HG03139 (cell line): ENCODE measurements around the gene ELFN1.

Experiments used
- ATAC-seq: cut with Tn5 transposase; IDR thresholded peaks from one replicate; pipeline ENCODE4 v1.9.1; 2021; ENCODE audit not compliant: unreplicated experiment

The ELFN1 gene

DNA sequence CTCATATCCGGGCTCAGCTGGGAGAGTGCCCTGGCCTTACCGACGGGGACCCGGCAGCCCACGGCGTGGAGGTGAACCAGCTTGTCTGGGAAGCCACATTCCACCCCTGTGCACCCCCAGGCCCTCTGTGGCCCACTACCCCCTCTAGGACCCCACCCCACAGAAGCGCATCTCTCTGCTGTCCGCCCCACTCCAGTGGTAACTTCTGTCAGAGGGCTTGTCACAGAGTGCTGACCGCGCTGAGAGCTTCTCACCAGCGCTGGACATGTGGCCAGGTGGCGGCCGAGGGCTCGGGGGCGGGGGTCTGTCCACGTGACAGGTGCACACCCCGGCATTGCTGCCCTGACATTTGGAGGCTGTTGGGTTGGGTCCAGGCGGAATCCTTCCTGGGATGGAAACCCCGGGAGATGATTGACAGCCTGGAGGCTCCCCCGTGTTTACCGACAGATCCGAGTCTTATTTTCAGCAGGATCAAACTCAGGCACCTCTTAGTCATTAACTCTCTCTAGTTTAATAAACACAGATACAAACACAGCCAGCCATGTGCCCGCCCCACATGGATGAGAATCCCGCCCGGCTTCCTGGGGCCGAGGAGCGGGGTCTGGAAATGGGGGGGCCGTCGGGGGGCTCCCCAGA, 5.1 kb downstream of the ELFN1 start:
- no peak for ATAC-seq

GRCh38 chr7:1675673-1676549, 5.8 kb downstream of the ELFN1 start:
- no peak for ATAC-seq

DNA sequence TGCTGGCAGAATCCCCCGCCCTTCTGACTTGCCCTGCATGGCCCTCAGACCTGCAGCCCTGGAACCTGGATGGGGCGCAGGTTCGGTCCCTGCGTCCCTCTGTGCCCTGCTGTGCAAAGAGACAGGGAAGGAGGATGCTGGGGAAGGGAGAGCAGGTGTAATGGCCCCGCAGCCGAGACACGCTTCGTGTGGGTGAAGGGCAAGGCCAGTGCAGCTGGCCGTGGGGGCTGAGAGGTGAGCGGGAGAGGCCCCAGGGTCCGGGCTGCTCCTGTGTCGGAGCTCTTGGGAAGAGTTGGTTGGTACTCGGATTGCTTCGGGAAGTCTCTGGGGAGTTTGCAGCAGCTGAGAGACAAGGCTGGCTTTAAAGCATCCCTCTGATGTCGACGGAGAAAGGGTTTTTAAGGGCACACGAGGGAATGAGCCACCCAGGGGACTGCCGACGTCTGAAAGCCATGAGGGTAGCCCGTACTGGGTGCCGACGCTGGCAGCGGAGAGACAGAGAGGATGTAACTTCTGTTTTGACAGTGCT, 6.5 kb downstream of the ELFN1 start:
- no peak for ATAC-seq

- ATAC-seq, result no peak
These were observed 7.4 kb downstream of the ELFN1 start for GRCh38 chr7:1677206-1678080.

- ATAC-seq, result no peak
These were observed 8.0 kb downstream of the ELFN1 start for GRCh38 chr7:1678081-1678543.

- no peak for ATAC-seq
These were observed 8.7 kb downstream of the ELFN1 start for GRCh38 chr7:1678571-1679325.

GRCh38 chr7:1679326-1679965, 9.4 kb downstream of the ELFN1 start:
- no peak for ATAC-seq

- no peak for ATAC-seq
These were observed 10.1 kb downstream of the ELFN1 start for GRCh38 chr7:1679966-1680730.

DNA sequence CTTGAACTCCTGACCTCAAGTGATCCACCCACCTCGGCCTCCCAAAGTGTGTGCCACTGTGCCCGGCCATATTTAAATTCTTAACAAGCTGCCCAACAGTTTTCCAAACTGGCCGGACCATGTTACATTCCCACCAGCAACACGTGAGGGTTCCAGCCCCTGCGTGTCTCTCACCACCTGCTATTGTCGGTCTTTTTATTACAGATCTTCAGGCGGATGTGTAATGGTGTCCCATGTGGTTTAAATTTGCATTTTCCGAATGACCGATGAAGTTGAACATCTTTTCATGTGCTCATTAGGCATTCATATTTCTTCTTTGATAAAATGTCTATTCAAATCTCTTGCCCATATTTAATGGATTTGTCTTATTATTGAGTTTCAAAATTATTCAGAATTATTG, 11.5 kb downstream of the ELFN1 start:
- ATAC-seq, result no peak

- ATAC-seq, result no peak
These were observed 15.0 kb downstream of the ELFN1 start for GRCh38 chr7:1685000-1685624.

DNA sequence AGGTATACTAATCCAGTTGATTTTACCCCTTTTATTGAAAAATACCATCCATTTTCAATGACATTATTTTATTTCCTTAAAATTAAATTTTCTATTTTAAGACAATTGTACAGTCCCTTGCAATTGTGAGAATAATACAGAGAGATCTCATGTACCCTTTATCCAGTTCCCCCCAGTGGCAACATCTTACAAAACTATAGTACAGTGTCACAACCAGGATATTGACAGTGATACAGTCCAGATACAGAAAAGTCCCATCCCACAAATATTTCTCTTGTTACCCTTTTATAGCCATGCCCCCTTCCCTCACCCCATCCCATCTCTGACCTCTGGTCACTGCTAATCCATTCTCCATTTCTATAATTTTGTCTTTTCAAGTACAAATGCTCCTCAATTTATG, 18.5 kb downstream of the ELFN1 start:
- ATAC-seq, result no peak

- no peak for ATAC-seq
These were observed 19.2 kb downstream of the ELFN1 start for GRCh38 chr7:1689311-1689710.

DNA sequence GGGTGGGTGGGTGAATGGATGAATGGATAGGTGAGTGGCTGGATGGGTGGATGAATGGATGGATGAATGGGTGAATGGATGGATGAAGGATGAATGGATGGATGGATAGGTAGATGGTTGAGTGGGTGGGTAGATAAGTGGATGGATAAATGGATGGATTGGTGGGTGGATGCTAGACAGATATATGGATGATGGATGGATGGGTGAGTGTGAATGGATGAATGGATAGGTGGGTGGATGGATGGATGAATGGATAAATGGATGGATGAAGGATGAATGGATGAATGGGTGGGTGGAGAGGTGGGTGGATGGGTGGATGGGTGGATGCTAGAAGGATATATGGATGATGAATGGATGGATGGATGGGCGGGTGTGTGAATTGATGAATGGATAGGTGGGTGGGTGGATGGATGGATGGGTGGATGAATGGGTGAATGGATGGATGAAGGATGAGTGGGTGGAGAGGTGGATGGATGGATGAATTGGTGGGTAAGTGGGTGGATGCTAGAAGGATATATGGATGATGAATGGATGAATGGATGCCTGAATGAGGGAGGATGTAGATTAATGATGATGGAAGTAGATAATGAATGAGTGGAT, 20.4 kb downstream of the ELFN1 start:
- no peak for ATAC-seq

DNA sequence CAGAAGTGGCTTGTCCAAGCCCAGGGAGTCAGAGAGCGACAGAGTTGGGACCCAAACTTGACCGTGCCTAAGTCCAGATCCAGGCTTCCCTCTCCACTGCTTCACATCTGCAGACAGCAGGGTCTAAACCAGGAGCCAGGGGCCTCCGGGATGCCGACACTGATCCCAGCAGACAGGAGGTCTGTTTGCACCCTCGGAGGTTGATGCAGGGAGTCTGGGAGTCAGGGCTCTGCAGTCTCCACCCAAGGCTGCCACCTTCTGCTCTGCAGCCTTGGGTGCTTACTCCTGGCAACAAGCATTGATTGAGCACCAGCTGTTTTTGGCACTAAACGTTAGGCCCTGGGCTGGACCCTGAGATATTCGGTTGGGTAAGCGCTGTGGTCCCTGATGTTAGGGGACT, 21.0 kb downstream of the ELFN1 start:
- no peak for ATAC-seq

DNA sequence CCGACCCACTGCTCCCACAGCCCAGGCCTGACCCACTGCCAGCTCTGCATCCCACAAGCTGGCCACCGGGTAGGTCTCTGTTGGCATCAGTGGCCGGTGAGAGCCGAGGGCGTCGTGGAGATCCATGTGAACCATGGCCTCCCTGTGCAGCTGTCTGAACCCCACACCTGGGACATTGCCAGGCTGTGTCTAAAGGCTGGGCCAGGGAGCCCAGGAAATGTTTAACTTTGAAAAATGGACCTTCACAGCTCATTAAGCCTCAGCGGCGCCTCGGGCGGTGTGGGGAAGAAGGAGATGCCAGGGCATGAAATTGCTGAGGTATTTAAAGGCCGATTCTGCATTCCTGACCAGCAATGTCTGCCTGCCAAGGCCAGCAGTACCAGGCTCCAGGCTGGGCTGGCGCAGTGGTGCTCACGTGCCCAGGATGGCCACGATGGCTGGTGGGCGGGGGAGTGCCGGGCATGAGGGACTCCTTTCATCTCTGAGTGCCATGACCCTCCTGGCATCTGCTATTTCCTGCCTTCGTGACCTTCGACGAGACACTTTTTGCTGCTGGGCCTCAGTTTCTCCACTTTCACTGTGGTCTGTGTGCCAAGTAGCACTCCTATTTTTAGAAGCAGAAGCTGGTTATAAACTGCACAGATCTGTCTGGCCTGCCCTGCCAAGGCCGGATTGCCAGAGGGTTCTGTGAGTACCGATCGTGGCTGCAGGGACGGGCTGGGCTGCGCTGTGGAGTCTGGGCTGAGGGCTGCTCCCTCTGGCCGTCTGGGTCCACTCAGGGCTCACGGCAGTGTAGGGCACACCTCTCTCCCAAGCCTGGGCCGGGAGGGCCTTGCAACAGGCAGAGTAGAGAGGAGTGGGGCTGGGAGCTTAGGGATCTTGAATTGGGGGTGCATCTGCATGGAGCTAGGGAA, 21.8 kb downstream of the ELFN1 start:
- ATAC-seq, result no peak

DNA sequence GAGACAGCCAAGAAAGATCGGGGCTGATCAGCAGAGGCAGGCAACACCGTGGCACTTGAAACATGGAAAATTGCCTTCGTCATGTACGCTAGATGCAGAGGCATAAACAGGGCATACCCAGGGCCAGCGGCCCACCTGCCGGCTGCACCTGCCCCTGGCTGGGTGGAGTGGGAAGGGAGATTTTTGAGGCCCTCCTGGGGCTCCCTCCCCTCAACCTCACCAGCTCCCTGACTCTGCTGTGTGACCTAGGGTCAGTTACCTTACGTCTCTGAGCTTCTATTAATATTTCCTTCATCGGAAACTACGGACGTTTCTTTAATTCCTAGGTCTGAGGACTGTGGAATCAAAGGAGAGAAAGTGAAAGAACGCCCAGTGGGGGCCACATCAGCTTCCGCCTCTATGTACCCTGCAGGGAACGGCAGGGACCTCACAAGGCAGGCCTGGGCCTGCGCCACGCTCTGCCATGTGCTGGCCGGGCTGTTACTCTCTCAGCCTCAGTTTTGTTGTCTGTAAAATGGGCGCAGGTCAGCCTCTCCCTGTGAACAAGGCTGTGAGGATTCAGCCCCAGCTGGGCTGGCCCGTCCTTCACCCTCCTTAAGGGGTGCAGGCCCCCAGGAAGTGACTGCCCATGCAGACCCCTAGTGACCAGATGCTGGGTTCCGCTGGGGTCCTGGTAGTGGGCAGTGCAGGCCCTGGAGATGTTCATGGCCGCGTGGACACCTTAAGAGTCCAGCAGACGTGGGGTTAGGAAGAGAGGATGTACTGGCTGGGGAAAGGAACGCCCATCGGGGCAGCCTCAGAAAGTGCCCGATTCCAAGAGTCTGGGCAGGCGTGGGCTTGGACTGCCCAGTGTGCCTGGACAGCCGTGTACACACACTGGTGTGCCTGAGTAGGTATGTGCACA, 22.7 kb downstream of the ELFN1 start:
- no peak for ATAC-seq
